ENCODE measurements around the gene VPS26C. TPM values are rescaled to one million over a fixed set of nuclear protein-coding genes. Genes with fewer than 3 reads are reported as not detected.

VPS26C gene
- total and polyA plus RNA-seq, 2 of the 13 experiments (the other 11 are each of a cell fraction or from before 2014, with no cell fraction given), result 30.3 to 39.7 TPM

DNA sequence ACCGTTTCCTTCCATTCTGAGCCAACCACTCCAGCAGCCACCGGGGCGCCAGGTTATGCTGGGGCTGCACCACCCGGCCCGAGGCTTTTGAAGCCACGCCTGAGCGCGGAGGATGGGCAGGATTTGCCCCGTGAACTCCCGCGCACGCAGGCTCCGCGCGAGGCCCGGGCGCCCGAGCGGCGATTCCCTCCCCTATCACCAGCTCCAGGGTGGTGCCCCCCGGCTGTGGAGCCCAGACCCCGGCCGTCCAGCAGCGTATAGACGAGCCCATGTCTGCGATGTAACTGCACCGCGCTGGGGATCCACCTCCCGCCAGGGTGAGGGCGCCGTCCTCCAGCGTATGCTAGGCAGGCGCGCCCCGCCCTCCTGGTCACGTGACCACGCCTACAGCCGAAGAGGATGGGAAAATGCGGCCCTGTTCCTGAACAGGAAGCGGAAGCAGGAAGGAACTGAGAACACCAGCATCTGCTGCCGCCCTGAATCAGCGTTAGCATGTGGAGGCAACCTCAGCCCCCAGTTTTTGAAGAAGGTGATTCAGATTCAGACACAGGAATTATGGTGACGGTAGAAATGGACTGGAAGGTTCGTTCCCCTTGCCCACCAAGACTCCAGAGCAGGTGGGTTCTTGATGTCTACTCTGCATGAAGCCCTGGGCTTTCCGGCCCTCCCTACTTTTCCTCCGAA, 46.0 kb downstream of the VPS26C start:
- H3K27me3 ChIP-seq (ENCODE audit: control insufficient read depth in 1 of 2, insufficient read depth in 2 of 2, low read length in 2 of 2), result no peaks in the 10 kb centered on the region
- peak overlapping the region; percentile 87 for H2AFZ ChIP-seq (ENCODE audit: low read length)
- H3K4me1 ChIP-seq (ENCODE audit: insufficient read depth, low read length), result peaks cover 21% of the 10 kb centered on the region
- H4K20me1 ChIP-seq (ENCODE audit: insufficient read depth, low read length), result no peaks in the 10 kb centered on the region
- FAIRE-seq (peak; percentile 96), ATAC-seq (peak; percentile 92), DNase-seq (ENCODE audit: low spot score) (peak; percentile 93)
- peaks cover 25% of the 10 kb centered on the region for H3K79me2 ChIP-seq (ENCODE audit: insufficient read depth, low read length)
- 2% methylated on average over 13 of the region's 46 CpGs for WGBS (ENCODE audit: low lambda C conversion rate)
- in situ Hi-C loops (cut with HindIII; ENCODE audit: extremely low pct_ligation_motif_present, low pct_unique_long_range_greater_than_20kb), result no loop called here
- H3K4me2 ChIP-seq (ENCODE audit: low read depth, low read length), result peak overlapping the region; percentile 90
- peak overlapping the region; percentile 66 to 78 (median 67) for H3K4me3 ChIP-seq (replicated peaks in 1 of 3; ENCODE audit: insufficient read depth in 1 of 3, low read depth in 2 of 3, low read length in 3 of 3)
- intact Hi-C loops (cut with micrococcal nuclease; ENCODE audit: unreplicated experiment), result loop anchor here (2.0 to 5.0 kb wide), 3 partner anchors 14 to 146 kb away; partner anchors contain the start of gene DYRK1A
- H3K27ac ChIP-seq (ENCODE audit: extremely low read length, insufficient read depth, low read length), result peak overlapping the region; percentile 74
- POLR2A ChIA-PET, result interaction anchor here (0.7 to 2.2 kb wide), 7 partner anchors 11 to 344 kb away, joined by 3 to 17 read pairs (median 5); partner anchors contain the start of genes DYRK1A and VPS26C
- no TSS peak for BruUV-seq (replicated peaks)
- H3K9me3 ChIP-seq (ENCODE audit: low read length), result no peaks in the 10 kb centered on the region
- H3K36me3 ChIP-seq (replicated peaks in 1 of 2; ENCODE audit: control insufficient read depth in 1 of 2, insufficient read depth in 2 of 2, low read length in 2 of 2), result peaks cover 5 to 20% of the 10 kb centered on the region in 2 experiments; a peak in 3 of 5 replicates
- peak overlapping the region; percentile 77 for H3K9ac ChIP-seq (ENCODE audit: insufficient read depth, low read depth, low read length)
- CTCF ChIA-PET (ENCODE audit: low intra/inter-chr PET ratio, low total read pairs), result no interaction called here
- TF ChIP-seq TCF12 (IDR thresholded peaks at IDR 0.05), result no peak
- no peak for TF ChIP-seq TCF12 (CRISPR knock-in tag; IDR thresholded peaks at IDR 0.05)
- TF ChIP-seq RBAK (CRISPR knock-in tag; IDR thresholded peaks at IDR 0.05), result no peak
- peak; percentile 90 for TF ChIP-seq POLR2G (IDR thresholded peaks at IDR 0.05; ENCODE audit: low read depth, low read length)
- TF ChIP-seq, protein P1, sequence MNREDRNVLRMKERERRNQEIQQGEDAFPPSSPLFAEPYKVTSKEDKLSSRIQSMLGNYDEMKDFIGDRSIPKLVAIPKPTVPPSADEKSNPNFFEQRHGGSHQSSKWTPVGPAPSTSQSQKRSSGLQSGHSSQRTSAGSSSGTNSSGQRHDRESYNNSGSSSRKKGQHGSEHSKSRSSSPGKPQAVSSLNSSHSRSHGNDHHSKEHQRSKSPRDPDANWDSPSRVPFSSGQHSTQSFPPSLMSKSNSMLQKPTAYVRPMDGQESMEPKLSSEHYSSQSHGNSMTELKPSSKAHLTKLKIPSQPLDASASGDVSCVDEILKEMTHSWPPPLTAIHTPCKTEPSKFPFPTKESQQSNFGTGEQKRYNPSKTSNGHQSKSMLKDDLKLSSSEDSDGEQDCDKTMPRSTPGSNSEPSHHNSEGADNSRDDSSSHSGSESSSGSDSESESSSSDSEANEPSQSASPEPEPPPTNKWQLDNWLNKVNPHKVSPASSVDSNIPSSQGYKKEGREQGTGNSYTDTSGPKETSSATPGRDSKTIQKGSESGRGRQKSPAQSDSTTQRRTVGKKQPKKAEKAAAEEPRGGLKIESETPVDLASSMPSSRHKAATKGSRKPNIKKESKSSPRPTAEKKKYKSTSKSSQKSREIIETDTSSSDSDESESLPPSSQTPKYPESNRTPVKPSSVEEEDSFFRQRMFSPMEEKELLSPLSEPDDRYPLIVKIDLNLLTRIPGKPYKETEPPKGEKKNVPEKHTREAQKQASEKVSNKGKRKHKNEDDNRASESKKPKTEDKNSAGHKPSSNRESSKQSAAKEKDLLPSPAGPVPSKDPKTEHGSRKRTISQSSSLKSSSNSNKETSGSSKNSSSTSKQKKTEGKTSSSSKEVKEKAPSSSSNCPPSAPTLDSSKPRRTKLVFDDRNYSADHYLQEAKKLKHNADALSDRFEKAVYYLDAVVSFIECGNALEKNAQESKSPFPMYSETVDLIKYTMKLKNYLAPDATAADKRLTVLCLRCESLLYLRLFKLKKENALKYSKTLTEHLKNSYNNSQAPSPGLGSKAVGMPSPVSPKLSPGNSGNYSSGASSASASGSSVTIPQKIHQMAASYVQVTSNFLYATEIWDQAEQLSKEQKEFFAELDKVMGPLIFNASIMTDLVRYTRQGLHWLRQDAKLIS (CRISPR knock-in tag; IDR thresholded peaks at IDR 0.05), result no peak
- TF ChIP-seq ZFX (CRISPR knock-in tag; IDR thresholded peaks at IDR 0.05; ENCODE audit: low read depth), result peak; percentile 93
- TF ChIP-seq ZBTB21 (CRISPR knock-in tag; IDR thresholded peaks at IDR 0.05), result no peak; the same call in 1 of the 2 replicates
- peak; percentile 72; the same call in 1 of the 2 replicates for TF ChIP-seq CBX5 (CRISPR knock-in tag; IDR thresholded peaks at IDR 0.05; ENCODE audit: borderline replicate concordance)
- peak; percentile 73; the same call in 1 of the 2 replicates for TF ChIP-seq SALL2 (CRISPR knock-in tag; IDR thresholded peaks at IDR 0.05)
- no peak; the same call in none of the 2 replicates for TF ChIP-seq ZNF543 (CRISPR knock-in tag; IDR thresholded peaks at IDR 0.05)
- TF ChIP-seq, protein P2, sequence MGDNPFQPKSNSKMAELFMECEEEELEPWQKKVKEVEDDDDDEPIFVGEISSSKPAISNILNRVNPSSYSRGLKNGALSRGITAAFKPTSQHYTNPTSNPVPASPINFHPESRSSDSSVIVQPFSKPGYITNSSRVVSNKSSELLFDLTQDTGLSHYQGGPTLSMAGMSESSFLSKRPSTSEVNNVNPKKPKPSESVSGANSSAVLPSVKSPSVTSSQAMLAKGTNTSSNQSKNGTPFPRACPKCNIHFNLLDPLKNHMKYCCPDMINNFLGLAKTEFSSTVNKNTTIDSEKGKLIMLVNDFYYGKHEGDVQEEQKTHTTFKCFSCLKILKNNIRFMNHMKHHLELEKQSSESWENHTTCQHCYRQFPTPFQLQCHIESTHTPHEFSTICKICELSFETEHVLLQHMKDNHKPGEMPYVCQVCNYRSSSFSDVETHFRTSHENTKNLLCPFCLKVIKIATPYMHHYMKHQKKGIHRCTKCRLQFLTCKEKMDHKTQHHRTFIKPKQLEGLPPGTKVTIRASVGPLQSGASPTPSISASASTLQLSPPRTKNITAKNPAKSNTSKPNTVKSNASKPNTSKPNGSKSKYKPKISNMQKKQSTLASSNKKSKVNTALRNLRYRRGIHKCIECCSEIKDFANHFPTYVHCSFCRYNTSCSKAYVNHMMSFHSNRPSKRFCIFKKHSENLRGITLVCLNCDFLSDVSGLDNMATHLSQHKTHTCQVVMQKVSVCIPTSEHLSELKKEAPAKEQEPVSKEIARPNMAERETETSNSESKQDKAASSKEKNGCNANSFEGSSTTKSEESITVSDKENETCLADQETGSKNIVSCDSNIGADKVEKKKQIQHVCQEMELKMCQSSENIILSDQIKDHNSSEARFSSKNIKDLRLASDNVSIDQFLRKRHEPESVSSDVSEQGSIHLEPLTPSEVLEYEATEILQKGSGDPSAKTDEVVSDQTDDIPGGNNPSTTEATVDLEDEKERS (CRISPR knock-in tag; IDR thresholded peaks at IDR 0.05), result peak; percentile 71; the same call in 1 of the 2 replicates
- TF ChIP-seq SRSF1 (optimal IDR thresholded peaks at IDR 0.05; ENCODE audit: low read depth, low read length), result no peak
- peak; percentile 96; the same call in 1 of the 2 replicates for TF ChIP-seq ZNF784 (CRISPR knock-in tag; IDR thresholded peaks at IDR 0.05; ENCODE audit: borderline replicate concordance)

Measured in HepG2 (cell line).